HG03108 (cell line): Measurements from ENCODE around the gene DNAJC3.

Experiments
- ATAC-seq: cut with Tn5 transposase; IDR thresholded peaks from one replicate; pipeline ENCODE4 v1.9.1; 2021; ENCODE audit warnings: moderate library complexity; ENCODE audit not compliant: unreplicated experiment

DNAJC3 gene

DNA sequence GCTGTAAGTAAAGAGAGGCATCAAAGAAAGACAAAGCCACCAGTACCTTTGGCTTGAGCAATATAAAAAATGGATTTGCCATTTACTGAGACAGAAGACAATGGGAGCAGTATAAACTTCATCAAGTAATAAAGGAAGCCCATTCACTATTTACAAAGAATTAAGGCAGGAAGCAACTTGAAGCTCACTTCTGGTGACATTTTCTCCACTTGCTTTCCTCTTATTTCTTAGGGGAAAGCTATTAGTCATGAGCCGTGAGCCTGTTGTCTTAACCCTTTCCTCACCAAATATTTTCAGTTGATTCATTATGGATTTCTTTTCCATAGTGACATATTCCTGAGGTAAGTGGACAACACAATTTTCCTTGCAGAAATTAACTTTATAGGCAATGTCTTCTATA, 156.8 kb downstream of the DNAJC3 start:
- no peak for ATAC-seq

DNA sequence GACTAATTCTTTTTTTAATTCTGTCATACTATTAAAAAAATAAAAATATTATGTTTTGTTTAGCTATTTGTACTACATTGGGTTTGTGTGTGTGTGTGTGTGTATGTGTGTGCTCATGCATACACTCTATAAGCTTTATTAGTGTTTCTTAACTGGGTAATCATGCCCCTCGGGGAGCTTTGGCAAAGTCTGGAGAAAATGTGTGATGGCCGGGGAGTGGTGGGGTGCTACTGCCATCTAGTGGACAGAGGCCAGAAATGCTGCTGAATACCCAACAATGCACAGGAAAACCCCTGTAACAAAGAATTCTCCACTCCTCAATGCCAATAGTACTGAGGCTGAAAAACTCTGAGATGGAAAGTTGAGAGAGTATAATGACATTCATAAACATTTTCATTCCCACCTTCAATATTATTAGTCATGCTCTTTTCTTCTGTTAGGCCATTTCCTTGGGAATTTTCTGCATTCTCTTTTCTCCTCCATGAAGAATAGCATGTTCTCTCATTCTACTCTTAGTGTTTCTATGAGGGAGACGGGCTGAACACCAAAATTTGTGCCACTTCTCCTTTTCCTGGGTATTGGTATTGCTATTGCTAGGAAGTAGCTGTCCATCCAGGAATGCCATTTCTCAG, 157.3 kb downstream of the DNAJC3 start:
- no peak for ATAC-seq

DNA sequence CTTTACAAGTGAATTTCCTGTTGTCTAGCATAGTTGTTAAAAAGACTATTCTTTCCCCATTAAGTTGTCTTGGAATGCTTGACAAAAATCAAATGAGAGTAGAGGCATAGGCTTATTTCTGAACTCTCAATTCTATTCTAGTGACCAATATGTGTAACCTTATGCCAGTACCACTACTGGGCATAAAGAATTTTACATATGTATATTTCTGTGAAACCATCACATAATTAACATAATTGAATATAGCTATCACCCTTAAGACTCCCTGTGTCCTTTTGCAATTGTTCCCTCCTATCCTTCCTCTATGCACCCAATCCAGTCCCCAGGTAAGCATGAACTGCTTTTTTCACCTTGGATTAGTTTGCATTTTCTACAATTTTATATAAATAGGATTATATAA, 165.0 kb downstream of the DNAJC3 start:
- ATAC-seq = no peak

DNA sequence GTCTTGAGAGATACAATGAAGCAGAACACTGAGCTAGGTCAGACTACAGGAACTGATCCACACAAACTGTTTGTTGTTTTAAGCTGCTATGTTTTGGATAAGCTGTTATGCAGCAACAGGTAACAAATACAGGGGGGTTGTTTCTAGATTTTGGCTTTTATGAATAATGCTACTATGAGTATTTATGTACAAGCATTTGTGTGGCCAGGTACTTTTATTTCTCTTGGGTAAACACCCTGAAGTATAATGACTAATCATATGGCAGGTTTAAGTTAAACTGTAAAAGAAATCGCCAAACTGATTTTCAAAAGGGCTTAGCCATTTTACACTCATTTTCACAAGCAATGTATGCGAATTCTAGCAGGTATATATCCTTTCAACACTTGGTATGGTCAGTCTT, 166.0 kb downstream of the DNAJC3 start:
- ATAC-seq = no peak
